A549 (cell line): Measurements from ENCODE around the gene IRF6. TPM values are rescaled to one million over a fixed set of nuclear protein-coding genes. Genes with fewer than 3 reads are reported as not detected.

Experiments used
- ATAC-seq, 2 experiments: fragments of 200-7000 bp in 1 of 2; fragments of >200 bp in 1 of 2; cut with Nextera tagmentation in 1 of 2; cut with Tn5 transposase in 1 of 2; 3 replicates each; pipeline versions ENCODE4 v1.8.0 to v1.9.1; 2018 to 2020; ENCODE audit warnings: mild to moderate bottlenecking in 1 of 2, moderate library complexity in 1 of 2
- CTCF ChIA-PET: fragments of 300-600 bp; sonication (Branson Sonifier 250); formaldehyde crosslinking; extraction: SDS; loops from one replicate; lab custom pipeline; 2021; ENCODE audit warnings: antibody characterized with exemption, inconsistent platforms; lab: Yijun Ruan, JAX
- POLR2A ChIA-PET: fragments of 350-600 bp; formaldehyde crosslinking; extraction: SDS; loops from one replicate; lab custom pipeline; 2021; ENCODE audit warnings: antibody characterized with exemption, inconsistent platforms; lab: Yijun Ruan, JAX
- DNase-seq, 2 experiments: peaks; one replicate each; pipeline versions ENCODE4 v3.0.0 to v3.0.0-alpha.2; 2011 to 2016; ENCODE audit warnings: low read depth in 1 of 2, low spot score in 1 of 2
- FAIRE-seq: peaks from 2 replicates; lab custom pipeline; 2011; peaks lifted over from hg19 to GRCh38; lab: Jason Lieb, UNC
- H3K27ac ChIP-seq, 2 experiments: fragments of >200 bp; sonication (Bioruptor Twin); formaldehyde crosslinking; 3 replicates each; pipeline ENCODE4 v1.5.1; 2016 to 2017
- H3K4me1 ChIP-seq: fragments of >200 bp; sonication (Bioruptor Twin); formaldehyde crosslinking; 3 replicates; pipeline ENCODE4 v1.6.1; 2016
- H3K4me2 ChIP-seq: fragments of >200 bp; sonication (Bioruptor Twin); formaldehyde crosslinking; 3 replicates; pipeline ENCODE4 v1.6.1; 2016
- H3K4me3 ChIP-seq: fragments of >200 bp; sonication (Bioruptor Twin); formaldehyde crosslinking; 3 replicates; pipeline ENCODE4 v1.5.1; 2016
- H3K9me3 ChIP-seq: fragments of >200 bp; sonication (Bioruptor Twin); formaldehyde crosslinking; 3 replicates; pipeline ENCODE4 v1.6.1; 2016
- E2F6 ChIP-seq: IDR thresholded peaks from 2 replicates; pipeline ENCODE4 v1.6.1; 2012; ENCODE audit warnings: low read depth, borderline replicate concordance
- HEYL ChIP-seq: fragments of 250-450 bp; sonication (Bioruptor Pico); IDR thresholded peaks from 2 replicates; pipeline ENCODE4 v1.8.0; 2021; ENCODE audit warnings: mild to moderate bottlenecking, moderate library complexity
- NFE2L2 ChIP-seq: fragments of 150-350 bp; conservative IDR thresholded peaks from 2 replicates; pipeline ENCODE4 v1.6.1; 2014; ENCODE audit warnings: low read length
- RARB ChIP-seq: fragments of 250-450 bp; sonication (Bioruptor Pico); IDR thresholded peaks from 2 replicates; pipeline ENCODE4 v1.8.0; 2021; ENCODE audit warnings: mild to moderate bottlenecking, moderate library complexity
- REST ChIP-seq: fragments of 200-600 bp; sonication (generic); IDR thresholded peaks from 2 replicates; pipeline ENCODE4 v1.6.1; 2016; ENCODE audit warnings: antibody characterized with exemption, mild to moderate bottlenecking, moderate library complexity
- USF2 ChIP-seq: fragments of 450-650 bp; IDR thresholded peaks from 2 replicates; pipeline ENCODE4 v1.6.1; 2014; ENCODE audit warnings: antibody characterized with exemption
- WGBS: methylation state at CpG from one replicate; pipeline ENCODE4 v1.1.6; 2017; ENCODE audit errors: missing lambda C conversion rate; 5-methylcytosine and 5-hydroxymethylcytosine counted together
- polyA plus RNA-seq, 4 experiments: library from polyadenylated mRNA; depleted of rRNA in 3 of 4; stranded (reverse); fragments of >200 nt; fragmentation: RNase III in 1 of 4; extraction: RNeasy Plus Mini Kit Qiagen cat#74134 plus additional on column Dnase treatment in 1 of 4; gene quantifications; 2 replicates in 3 of 4; 3 replicates in 1 of 4; pipeline ENCODE4 v1.2.3, GENCODE V29; 2011 to 2017

Gene IRF6
- polyA plus RNA-seq, 2 of the 4 experiments (the other 2 are of a cell fraction), result 0.08 to 0.22 TPM

- no peak for TF ChIP-seq REST
- TF ChIP-seq, all 56 proteins: peak for 0
Measured at GRCh38 chr1:209737118-209737505, 68.8 kb downstream of the IRF6 start (continued).

GRCh38 chr1:209736490-209737117 lies 69.3 kb downstream of the IRF6 start:
- ATAC-seq (no peak), FAIRE-seq (no peak), DNase-seq (no peak)
- no peak overlapping the region for H3K27ac ChIP-seq
- no peaks in the 10 kb centered on the region for H3K9me3 ChIP-seq
- ChIA-PET CTCF (interaction anchor here (1.3 to 4.6 kb wide), 4 partner anchors 10 to 167 kb away, joined by 3 to 21 read pairs (median 4); no protein-coding TSS in a partner anchor), POLR2A (no interaction called here)
- TF ChIP-seq NFE2L2, result no peak
- TF ChIP-seq HEYL (CRISPR knock-in tag), result no peak
- no peak for TF ChIP-seq USF2
- no peak for TF ChIP-seq RARB (CRISPR knock-in tag)
- no peak for TF ChIP-seq E2F6
- H3K4me2 ChIP-seq, result no peak overlapping the region
- WGBS, result 6% methylated on average over 3 of the region's 3 CpGs
- H3K4me1 ChIP-seq, result no peaks in the 10 kb centered on the region
- no peak overlapping the region for H3K4me3 ChIP-seq

Other genes starting within 250 kb of the IRF6 start
- gene CAMK1G, start 222.4 kb downstream of the IRF6 start, polyA plus RNA-seq (2011; rRNA removed), result 0.08 and 0.19 TPM in 2 replicates
- gene CAMK1G, start 222.4 kb downstream of the IRF6 start, polyA plus RNA-seq (2017; fragmentation: RNase III; extraction: RNeasy Plus Mini Kit Qiagen cat#74134 plus additional on column Dnase treatment), result 0.03 to 0.13 TPM in 2 of 3 replicates, not detected in the other
- 7.3 and 11.6 TPM in 2 replicates for gene LAMB3, start 153.7 kb downstream of the IRF6 start, polyA plus RNA-seq (2011; rRNA removed)
- gene LAMB3, start 153.7 kb downstream of the IRF6 start, polyA plus RNA-seq (2017; fragmentation: RNase III; extraction: RNeasy Plus Mini Kit Qiagen cat#74134 plus additional on column Dnase treatment), result 8.1 to 11.1 TPM (median 9.1 TPM) in 3 replicates
- 1.0 and 1.1 TPM in 2 replicates for gene G0S2, start 130.7 kb downstream of the IRF6 start, polyA plus RNA-seq (2011; rRNA removed)
- gene G0S2, start 130.7 kb downstream of the IRF6 start, polyA plus RNA-seq (2017; fragmentation: RNase III; extraction: RNeasy Plus Mini Kit Qiagen cat#74134 plus additional on column Dnase treatment), result 2.5 to 3.3 TPM (median 3.0 TPM) in 3 replicates
- gene HSD11B1, start 101.3 kb downstream of the IRF6 start, polyA plus RNA-seq (2011; rRNA removed), result 0.17 TPM in 1 of 2 replicates, not detected in the other
- gene HSD11B1, start 101.3 kb downstream of the IRF6 start, polyA plus RNA-seq (2017; fragmentation: RNase III; extraction: RNeasy Plus Mini Kit Qiagen cat#74134 plus additional on column Dnase treatment), result not detected in 3 replicates
- not detected in 2 replicates for gene TRAF3IP3, start 50.1 kb downstream of the IRF6 start, polyA plus RNA-seq (2011; rRNA removed)
- gene TRAF3IP3, start 50.1 kb downstream of the IRF6 start, polyA plus RNA-seq (2017; fragmentation: RNase III; extraction: RNeasy Plus Mini Kit Qiagen cat#74134 plus additional on column Dnase treatment), result not detected in 3 replicates
- gene C1orf74, start 21.6 kb downstream of the IRF6 start, polyA plus RNA-seq (2011; rRNA removed), result 3.3 TPM in 2 replicates
- gene C1orf74, start 21.6 kb downstream of the IRF6 start, polyA plus RNA-seq (2017; fragmentation: RNase III; extraction: RNeasy Plus Mini Kit Qiagen cat#74134 plus additional on column Dnase treatment), result 2.0 to 2.4 TPM (median 2.4 TPM) in 3 replicates
- gene UTP25, start 21.8 kb upstream of the IRF6 start, polyA plus RNA-seq (2011; rRNA removed), result 16.5 and 16.7 TPM in 2 replicates
- 8.4 to 8.7 TPM (median 8.7 TPM) in 3 replicates for gene UTP25, start 21.8 kb upstream of the IRF6 start, polyA plus RNA-seq (2017; fragmentation: RNase III; extraction: RNeasy Plus Mini Kit Qiagen cat#74134 plus additional on column Dnase treatment)
- 0.01 TPM in 2 replicates for gene SYT14, start 132.1 kb upstream of the IRF6 start, polyA plus RNA-seq (2011; rRNA removed)
- gene SYT14, start 132.1 kb upstream of the IRF6 start, polyA plus RNA-seq (2017; fragmentation: RNase III; extraction: RNeasy Plus Mini Kit Qiagen cat#74134 plus additional on column Dnase treatment), result 0.05 to 0.10 TPM (median 0.06 TPM) in 3 replicates